Astrocyte (in vitro differentiated cells and primary cell): ENCODE results near the gene TRAM2.

Source experiments
- EZH2 ChIP-seq: IDR thresholded peaks from 2 replicates; pipeline ENCODE4 v1.6.1; 2012; ENCODE audit warnings: mild to moderate bottlenecking, low read length, inconsistent platforms; ENCODE audit not compliant: insufficient read depth
- TF ChIP-seq, protein P1 (sequence below): IDR thresholded peaks from 2 replicates; pipeline ENCODE4 v1.5.1; 2011; ENCODE audit warnings: low read depth, mild to moderate bottlenecking, inconsistent platforms, low read length, moderate library complexity; ENCODE audit not compliant: insufficient read depth

DNA sequence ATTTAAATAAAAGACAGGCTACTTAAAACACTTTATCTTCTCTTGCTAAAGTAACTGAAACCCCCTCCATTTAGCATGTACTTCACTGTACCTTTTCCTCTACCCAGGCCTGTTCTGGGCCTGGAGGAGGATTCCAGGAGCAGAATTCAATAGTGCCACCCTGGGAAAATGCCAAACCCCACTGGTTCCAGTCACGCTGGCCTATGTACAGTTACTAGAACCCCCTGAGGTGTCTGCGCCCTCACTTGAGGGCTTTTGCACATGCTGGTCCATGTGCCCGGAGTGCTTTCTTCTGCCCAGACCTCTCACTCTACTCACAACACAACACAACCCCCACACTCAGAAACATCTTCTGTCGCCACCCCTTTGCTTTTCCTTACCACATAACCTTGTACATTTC is 45.5 kb downstream of the TRAM2 start:
- TF ChIP-seq, protein P1, sequence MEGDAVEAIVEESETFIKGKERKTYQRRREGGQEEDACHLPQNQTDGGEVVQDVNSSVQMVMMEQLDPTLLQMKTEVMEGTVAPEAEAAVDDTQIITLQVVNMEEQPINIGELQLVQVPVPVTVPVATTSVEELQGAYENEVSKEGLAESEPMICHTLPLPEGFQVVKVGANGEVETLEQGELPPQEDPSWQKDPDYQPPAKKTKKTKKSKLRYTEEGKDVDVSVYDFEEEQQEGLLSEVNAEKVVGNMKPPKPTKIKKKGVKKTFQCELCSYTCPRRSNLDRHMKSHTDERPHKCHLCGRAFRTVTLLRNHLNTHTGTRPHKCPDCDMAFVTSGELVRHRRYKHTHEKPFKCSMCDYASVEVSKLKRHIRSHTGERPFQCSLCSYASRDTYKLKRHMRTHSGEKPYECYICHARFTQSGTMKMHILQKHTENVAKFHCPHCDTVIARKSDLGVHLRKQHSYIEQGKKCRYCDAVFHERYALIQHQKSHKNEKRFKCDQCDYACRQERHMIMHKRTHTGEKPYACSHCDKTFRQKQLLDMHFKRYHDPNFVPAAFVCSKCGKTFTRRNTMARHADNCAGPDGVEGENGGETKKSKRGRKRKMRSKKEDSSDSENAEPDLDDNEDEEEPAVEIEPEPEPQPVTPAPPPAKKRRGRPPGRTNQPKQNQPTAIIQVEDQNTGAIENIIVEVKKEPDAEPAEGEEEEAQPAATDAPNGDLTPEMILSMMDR: no peak
- TF ChIP-seq EZH2: no peak
